Kidney (tissue), 14 donors: ENCODE measurements around the gene TES. TPM values are rescaled to one million over a fixed set of nuclear protein-coding genes. Genes with fewer than 3 reads are reported as not detected.
"Not testable (repeated sequence)": the region's sequence is repeated elsewhere in the genome, so short reads cannot be mapped to it uniquely, and the experiment has no call there.

Experiments
- DNase-seq, 5 donors: peaks; one replicate each; pipeline ENCODE4 v3.0.0-alpha.2; 2013 to 2020
- FAIRE-seq: peaks from 2 replicates; lab custom pipeline; 2012; peaks lifted over from hg19 to GRCh38; lab: Jason Lieb, UNC
- H3K27ac ChIP-seq, 2 donors: one replicate each; pipeline ENCODE4 v1.7.0; 2013; ENCODE audit warnings: low read depth in 2 of 2, low read length in 2 of 2, inconsistent platforms in 1 of 2
- H3K27me3 ChIP-seq: one replicate; pipeline ENCODE4 v1.7.1; 2013; ENCODE audit warnings: low read length, inconsistent platforms; ENCODE audit not compliant: control insufficient read depth, insufficient read depth
- H3K36me3 ChIP-seq, 3 donors: one replicate each; pipeline versions ENCODE4 v1.7.0 to v1.7.1; 2013; ENCODE audit warnings: low read length in 3 of 3, control low read depth in 1 of 3, inconsistent platforms in 1 of 3; ENCODE audit not compliant: insufficient read depth in 3 of 3, control insufficient read depth in 2 of 3
- H3K4me1 ChIP-seq, 3 donors: one replicate each; pipeline versions ENCODE4 v1.7.0 to v1.7.1; 2013; ENCODE audit warnings: low read length in 3 of 3, inconsistent platforms in 1 of 3, low read depth in 1 of 3; ENCODE audit not compliant: control insufficient read depth in 2 of 3, insufficient read depth in 2 of 3
- H3K4me3 ChIP-seq, 3 donors: one replicate each; pipeline versions ENCODE4 v1.7.0 to v1.8.1; 2013; ENCODE audit warnings: low read length in 3 of 3, control low read depth in 1 of 3, inconsistent platforms in 1 of 3
- H3K9ac ChIP-seq, 3 donors: one replicate each; pipeline versions ENCODE4 v1.7.0 to v1.7.1; 2013; ENCODE audit warnings: low read length in 3 of 3, control low read depth in 1 of 3, inconsistent platforms in 1 of 3
- H3K9me3 ChIP-seq, 3 donors: one replicate each; pipeline versions ENCODE4 v1.7.0 to v1.7.1; 2013; ENCODE audit warnings: low read length in 3 of 3, control low read depth in 1 of 3, inconsistent platforms in 1 of 3; ENCODE audit not compliant: control insufficient read depth in 2 of 3, insufficient read depth in 1 of 3
- CTCF ChIP-seq: IDR thresholded peaks from 3 replicates; pipeline ENCODE4 v1.5.1; 2012; ENCODE audit warnings: mild to moderate bottlenecking, moderate library complexity, borderline replicate concordance; ENCODE audit not compliant: insufficient read depth; ENCODE audit errors: extremely low read depth
- intact Hi-C: fragments of 100-400 bp; cut with DNase I; formaldehyde crosslinking; loops from one replicate; pipeline ENCODE4 v1.11.1; 2022
- polyA plus RNA-seq: library from polyadenylated mRNA; stranded (reverse); fragments of 350-450 nt; fragmentation: Illumina TruSeq; extraction: RNeasy Lipid Tissue Mini Kit (QIAGEN cat#74804); gene quantifications from one replicate; pipeline ENCODE4 v1.2.3, GENCODE V29; 2014; ENCODE audit warnings: low read depth, low replicate concordance; ENCODE audit not compliant: insufficient read depth
- total RNA-seq: library from RNA; stranded (reverse); fragmentation: NEBNext Ultra II Directional; extraction: Animal tissue kit (Norgen Biotek cat#: 25700); gene quantifications from one replicate; pipeline ENCODE4 v1.2.1, GENCODE V29; 2021
- donor health status: control.
- donor health status: control.
- donor health status: control.
- donor health status: control.
- donor health status: control.
- donor health status: DM: yes; HTN: yes; CAD: no.
- donor health status: Normal renal cell carcinoma (clear cell type).

The TES gene
- total and polyA plus RNA-seq, 2 donors from 2014 or later, result 21.5 to 108 TPM

GRCh38 chr7:116292381-116292780, 82.0 kb downstream of the TES start:
- no peaks in the 10 kb centered on the region for H3K36me3 ChIP-seq
- H3K4me3 ChIP-seq, result no peak overlapping the region
- H3K9me3 ChIP-seq, result no peaks in the 10 kb centered on the region
- H3K4me1 ChIP-seq, result no peaks in the 10 kb centered on the region
- no peak for FAIRE-seq
- no peak overlapping the region for H3K27ac ChIP-seq
- no peak for DNase-seq
- TF ChIP-seq CTCF, result no peak
- intact Hi-C loops, result no loop called here
- H3K9ac ChIP-seq, result no peak overlapping the region
- H3K27me3 ChIP-seq, result no peaks in the 10 kb centered on the region

- Histone ChIP-seq H3K27ac (no peak overlapping the region), H3K9ac (no peak overlapping the region), H3K4me1 (no peaks in the 10 kb centered on the region), H3K4me3 (no peak overlapping the region), H3K36me3 (no peaks in the 10 kb centered on the region), H3K9me3 (no peaks in the 10 kb centered on the region), H3K27me3 (no peaks in the 10 kb centered on the region)
- intact Hi-C loops, result no loop called here
- TF ChIP-seq CTCF, result no peak
- DNase-seq (no peak), FAIRE-seq (no peak)
Measured at GRCh38 chr7:116293139-116293538, 82.8 kb downstream of the TES start.

GRCh38 chr7:116293633-116294032, 83.3 kb downstream of the TES start:
- FAIRE-seq (no peak), DNase-seq (no peak)
- Histone ChIP-seq H3K9me3 (no peaks in the 10 kb centered on the region), H3K9ac (no peak overlapping the region), H3K36me3 (no peaks in the 10 kb centered on the region), H3K27ac (no peak overlapping the region), H3K4me1 (no peaks in the 10 kb centered on the region), H3K27me3 (no peaks in the 10 kb centered on the region), H3K4me3 (no peak overlapping the region)
- no peak for TF ChIP-seq CTCF
- intact Hi-C loops, result no loop called here

GRCh38 chr7:116295903-116296302, 85.6 kb downstream of the TES start:
- H3K27me3 ChIP-seq, FAIRE-seq, H3K9me3 ChIP-seq, H3K27ac ChIP-seq, DNase-seq, H3K4me3 ChIP-seq, H3K9ac ChIP-seq, H3K36me3 ChIP-seq, H3K4me1 ChIP-seq, intact Hi-C loops: not testable (repeated sequence)
